GM19023 (cell line): ENCODE measurements around the gene AMOTL1.

ENCODE experiments used
- ATAC-seq: cut with Tn5 transposase; IDR thresholded peaks from one replicate; pipeline ENCODE4 v1.9.1; 2021; ENCODE audit warnings: mild to moderate bottlenecking, moderate library complexity; ENCODE audit not compliant: unreplicated experiment

AMOTL1 gene

DNA sequence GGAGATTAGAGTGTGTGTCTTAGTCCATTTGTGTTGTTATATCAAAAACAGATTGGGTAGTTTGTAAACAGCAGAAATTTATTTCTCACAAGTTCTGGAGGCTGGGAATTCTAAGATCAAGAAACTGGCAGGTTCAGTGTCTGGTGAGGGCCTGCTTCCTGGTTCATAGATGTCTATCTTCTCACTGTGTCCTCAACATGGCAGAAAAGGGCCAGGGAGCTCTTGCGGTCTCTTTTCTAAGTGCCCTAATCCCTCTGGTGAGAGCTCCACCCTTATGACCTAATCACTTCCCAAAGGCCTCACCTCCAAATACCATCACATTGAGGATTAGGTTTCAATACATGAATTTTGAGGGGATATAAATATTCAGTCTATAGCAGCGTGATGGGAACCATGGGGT is 25.5 kb upstream of the AMOTL1 start:
- no peak for ATAC-seq

DNA sequence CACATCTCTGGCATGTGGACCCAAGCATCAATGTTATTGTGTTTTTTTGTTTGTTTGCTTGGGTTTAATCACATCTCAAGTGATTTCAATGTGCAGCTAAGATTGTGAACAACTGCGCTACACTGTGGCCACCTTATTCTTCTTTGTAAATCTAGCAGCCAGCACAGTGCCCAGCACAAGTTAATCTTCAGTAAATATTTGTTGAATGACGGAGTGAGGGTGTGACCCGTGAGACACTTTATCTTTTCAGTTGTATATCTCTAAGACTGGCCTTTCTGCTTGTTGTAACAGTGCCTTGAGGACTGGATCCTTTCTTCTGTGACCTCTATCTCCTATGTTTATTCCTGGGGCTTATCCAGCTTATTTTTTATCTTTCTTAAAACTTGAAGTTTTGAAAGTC is 21.4 kb upstream of the AMOTL1 start:
- ATAC-seq = no peak

DNA sequence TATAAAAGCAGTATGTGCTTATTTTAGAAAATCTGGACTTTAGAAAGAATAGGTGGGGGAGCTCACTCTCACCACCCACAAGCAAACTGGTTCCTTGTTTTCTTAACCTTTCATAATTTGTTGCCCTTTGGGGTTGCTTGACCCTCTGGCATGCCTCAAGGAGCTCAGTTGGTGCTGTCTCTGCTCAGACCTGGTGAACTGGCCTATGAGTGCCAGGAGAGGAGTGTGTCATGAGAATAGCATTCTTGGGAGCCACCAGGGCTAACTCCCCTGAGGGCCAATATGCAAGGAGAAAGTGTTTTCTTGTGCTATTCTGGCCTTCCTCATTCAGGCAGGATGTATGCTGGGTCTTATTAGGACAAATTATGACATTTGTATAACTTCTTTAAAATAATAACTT is 21.0 kb upstream of the AMOTL1 start:
- no peak for ATAC-seq

DNA sequence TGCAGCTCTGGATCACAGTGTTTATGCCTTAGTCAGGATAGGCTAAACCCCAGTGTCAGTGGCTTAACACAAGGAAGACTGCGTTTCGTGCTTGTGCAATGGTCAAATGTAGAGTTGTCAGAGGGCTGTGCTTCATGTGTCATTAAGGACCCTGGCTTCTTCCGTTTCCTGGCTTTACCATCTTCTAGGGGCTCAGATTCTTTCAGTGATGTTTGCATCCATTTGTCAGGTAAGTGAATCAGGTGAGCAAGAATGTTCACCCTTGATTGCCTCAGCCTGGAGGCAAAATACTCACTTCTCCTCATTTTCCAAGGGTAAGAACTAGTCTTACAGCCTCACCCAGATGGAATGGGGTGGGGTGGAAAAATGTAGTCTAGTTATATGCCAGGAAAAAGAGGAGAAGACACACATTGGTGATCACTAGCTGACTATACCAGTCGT is 20.5 kb upstream of the AMOTL1 start:
- ATAC-seq = no peak

DNA sequence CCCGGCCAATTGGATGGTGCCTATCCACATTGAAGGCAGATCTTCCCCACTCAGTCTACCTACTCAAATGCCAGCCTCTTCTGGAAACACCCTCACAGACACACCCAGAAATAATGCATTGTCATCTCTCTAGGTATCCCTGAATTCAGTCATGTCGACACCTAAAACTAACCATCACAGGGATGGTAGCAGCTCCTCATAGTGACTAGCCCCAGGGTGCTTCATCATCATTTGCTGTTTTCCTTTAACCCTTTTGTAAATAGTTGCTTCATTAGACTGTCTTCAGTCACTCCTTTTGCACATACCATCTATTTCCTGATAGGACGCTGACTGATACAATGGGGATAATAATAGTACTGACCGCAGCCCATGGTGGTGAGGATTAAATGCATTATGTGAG is 18.8 kb upstream of the AMOTL1 start:
- ATAC-seq = no peak

DNA sequence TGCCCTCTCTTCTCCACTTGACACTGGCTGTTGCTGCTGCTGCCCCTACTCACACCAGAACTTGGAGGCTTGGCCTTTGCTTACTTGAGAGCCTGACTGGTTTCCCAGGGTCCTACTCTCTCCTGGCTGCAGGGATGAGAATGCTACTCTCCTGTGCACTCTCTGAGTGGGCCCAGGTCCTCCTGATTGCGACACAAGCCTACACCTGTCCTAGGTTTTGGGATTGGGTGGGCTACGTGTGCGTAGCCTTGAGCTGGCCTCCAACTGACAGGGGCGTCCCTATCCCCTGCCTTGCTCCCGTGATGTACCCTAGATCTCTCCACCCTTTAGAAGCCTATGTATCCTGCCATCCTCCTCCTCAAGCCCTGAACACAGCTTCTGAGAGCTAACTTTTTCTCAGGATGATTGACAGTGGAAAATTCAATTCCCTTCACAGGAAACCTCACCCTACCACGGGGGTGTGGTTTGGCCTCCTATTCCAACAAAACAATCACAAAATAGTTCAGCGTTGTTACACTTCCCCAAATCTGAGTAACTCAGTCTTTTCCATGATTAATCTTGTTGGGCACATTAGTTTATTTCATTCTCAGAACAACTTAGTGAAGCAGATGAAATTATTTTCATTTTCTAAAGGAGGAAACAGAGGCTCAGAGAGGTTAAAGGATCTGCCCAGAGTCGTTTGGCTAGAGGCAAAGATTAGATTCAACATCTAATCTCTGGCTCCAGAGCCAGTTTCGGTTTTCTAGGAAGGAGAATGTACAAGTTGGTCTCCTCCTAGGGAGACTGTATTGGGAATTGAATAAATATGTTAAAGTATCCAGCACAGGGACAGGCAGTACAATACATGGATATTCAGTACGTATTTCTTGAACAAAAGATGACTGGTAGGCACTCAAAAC is 17.6 kb upstream of the AMOTL1 start:
- no peak for ATAC-seq

DNA sequence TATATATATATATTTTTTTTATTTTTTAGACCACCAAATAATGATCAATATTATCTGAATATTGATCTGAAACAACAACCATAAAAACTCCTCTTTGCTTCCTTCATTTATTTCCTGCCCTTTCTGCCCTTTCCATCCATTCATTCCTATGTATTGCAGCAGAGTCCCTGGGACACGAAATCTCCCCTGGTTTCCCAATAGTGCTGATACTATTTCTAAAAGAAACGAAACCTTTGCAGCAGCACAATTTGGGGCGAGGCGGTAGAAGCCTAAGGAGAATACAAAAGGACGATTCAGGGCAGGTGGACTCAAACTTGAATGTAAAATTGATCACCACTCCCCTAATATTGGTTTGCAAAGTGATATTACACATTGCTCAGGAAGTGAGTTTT is 16.9 kb upstream of the AMOTL1 start:
- ATAC-seq = no peak

DNA sequence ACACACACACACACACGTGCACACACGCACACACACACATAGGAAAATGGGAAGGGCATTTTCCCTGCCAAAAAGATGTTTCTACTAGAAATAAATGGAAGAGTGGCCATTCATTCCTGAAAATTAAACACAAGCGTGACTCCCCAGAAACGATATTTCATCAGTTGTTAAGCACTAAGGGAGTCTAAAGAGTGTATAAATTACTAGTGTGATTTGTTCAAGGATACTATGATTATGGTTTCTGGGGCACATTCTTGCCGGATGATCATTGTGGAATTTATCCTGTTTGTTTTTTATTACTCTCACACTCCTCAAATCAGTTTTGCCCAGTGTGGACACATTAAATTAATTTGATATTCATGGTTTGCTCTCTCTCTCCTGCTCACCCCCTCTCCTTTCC is 16.4 kb upstream of the AMOTL1 start:
- no peak for ATAC-seq

DNA sequence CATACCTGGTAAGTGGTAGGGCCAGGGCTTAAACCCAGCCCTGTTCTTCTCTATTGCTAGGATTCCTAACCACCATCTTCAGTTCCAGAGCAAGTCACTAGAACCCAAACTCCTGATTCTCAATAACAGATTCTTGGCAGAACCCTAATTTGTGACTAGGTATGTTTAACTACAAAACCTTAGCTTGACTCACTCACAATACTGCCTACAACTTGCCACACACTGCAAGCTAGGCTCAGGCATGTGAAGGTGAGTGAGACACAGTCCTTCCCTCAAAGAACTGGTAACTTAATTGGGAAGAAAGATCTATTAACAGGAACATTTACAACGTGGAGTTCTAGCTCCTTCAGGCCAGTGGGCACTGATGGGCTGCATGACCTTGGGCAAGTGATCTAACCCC is 14.5 kb upstream of the AMOTL1 start:
- ATAC-seq = no peak

DNA sequence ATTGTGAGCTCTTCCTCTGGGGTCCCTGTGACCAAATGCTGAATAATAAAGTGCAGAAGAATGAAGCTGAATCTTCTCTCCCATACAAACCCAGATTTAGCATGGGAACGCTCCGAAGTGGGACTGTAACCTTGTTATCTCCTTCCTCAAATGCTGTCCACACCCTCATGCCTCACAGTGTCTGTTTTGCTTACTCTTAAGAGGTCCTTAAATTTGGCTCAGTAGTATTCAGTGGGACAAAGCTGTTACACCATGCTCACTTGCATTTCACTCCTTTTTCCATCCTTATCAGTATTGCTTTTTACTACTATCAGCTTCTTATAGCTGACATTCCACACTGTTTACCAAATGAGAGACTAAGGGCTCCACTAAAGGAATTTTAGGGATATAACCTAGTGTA is 13.8 kb upstream of the AMOTL1 start:
- ATAC-seq = no peak

DNA sequence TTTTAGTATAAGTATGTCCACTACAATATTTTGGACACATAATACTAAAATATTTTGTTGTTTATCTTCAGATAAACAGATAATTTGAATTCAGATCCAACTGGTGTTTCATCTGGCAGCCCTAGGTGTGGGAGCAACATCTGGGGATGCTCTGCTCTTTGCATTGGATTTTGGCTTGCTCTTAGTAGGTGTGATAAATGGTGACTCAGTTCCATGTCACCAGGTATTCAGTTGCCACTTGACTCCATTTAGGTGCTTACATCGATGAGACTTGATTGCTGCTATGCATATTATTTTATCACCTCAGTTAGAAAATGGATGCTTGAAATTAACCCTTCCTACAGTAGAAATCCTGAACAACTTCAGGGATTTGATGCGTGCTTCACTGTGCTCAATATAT is 13.3 kb upstream of the AMOTL1 start:
- ATAC-seq = no peak

DNA sequence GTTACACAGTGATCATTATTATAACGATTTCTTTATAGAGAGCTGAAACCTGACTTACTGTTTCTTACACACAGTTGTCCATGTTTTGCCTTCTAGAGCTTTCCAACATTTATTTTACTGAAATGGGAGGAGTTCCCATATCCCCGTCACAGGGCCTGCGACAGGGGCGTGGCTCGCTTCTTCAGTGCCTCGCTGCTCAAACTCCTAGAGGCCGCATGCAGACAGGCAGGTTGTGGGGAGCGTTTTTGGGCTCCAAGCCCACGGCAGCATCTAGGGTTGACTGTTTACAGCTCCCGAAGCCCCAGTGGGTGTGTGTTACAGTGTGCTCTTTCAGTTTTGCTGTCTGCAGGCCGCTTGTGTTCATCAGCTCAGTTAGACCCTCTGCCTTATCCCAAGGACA is 12.7 kb upstream of the AMOTL1 start:
- no peak for ATAC-seq

DNA sequence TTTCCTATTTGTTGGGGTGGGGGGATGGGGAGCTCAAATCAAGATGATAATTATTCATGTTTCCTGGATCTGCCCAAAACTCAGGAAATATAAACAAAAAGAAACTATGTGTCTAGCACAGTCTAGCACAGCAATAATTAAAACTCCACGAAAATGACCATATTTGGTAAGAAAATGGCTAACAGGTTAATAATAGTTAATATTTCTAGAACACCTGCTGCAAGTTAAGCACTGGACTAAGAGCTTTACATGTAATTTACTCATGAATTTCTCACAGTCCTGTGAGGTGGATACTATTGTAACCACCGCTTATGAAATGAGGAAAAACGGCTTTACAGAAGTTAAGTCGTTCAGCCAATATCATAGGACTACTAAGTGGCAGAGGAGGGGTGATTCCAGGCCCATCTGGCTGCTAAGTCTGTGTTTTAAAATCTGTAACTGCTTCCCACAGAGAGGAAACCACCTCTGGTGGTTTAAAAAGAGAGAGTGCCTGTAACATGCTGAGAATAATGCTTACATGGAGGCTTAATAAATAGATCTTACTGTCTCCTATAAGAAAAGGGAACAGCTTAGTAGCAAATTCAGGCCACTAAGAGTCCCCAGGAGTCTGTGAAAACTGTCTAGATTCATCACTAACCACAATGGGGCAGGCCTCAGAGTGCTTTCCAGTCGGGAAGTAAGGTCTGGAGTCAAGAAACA is 11.0 kb upstream of the AMOTL1 start:
- no peak for ATAC-seq

DNA sequence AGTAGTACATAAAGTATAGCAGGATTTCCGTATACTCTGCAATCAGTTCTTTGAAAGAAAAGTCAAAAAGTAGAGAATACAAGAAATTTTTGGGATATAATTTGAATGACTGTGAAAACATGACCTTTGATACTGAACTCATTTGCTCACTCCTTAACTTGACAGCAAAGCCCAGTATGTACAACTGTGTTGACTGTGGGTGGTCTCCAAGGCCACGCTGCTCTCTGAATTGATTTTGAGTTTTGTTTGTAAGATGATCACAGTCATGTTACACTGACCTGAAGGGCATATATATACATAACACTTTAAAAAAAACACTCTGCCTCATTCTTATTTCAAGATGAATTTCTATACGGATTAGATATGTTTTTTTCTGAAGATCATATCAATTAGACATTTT is 9.5 kb upstream of the AMOTL1 start:
- ATAC-seq = no peak

DNA sequence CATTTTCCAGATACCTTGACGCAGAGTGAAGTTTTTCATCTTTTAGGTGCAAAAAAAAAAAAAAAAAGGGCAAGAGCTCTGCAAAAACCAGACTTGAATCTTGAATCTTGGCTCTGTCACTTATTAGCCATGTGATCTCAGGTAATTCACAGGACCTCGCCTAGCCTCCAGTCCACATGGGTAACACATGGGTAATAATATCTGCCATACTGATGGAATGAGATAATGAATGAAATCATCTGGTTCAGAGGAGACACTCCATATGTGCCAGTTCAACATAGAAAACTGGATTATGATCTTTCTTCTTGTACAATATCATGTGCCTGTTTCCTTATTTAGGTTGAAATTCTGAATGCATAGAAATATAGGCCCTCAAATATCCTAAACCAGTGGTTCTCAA is 8.6 kb upstream of the AMOTL1 start:
- ATAC-seq = no peak

DNA sequence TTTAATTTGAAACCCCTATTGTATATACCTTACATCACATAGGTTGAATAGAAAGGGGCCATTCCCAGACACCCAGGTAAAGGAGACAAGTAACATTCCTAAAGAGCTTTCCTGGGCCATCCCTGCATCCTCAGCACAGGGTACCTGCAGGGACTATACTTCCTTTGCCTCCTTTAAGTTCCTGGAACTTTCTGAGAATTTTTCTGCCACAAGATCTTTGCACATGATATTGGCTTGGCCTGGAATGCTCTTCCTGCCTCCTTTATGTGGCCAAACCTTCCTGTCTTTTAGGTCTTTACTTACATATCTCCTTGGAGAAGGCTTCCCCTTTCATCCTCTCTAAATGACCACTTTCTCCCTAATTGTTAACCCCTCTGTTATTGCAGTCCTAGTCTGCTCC is 7.9 kb upstream of the AMOTL1 start:
- ATAC-seq = no peak

DNA sequence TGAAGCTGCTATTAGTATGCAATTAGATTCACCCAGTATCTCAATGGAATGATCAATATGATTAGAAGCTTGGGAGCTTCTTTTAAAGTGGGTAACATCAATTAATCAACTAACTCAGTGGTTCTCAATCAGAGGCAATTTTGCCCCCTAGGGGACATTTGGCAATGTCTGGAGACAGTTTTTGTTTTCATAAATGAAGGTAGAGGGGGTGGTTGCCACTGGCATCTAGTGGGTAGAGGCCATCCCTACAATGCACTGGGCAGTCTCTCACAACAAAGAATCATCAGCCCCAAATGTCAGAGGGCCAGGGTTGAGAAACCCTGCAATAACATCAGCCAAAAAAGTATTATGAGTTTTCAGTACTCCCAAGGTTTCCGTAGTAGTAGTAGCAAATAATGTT is 5.9 kb upstream of the AMOTL1 start:
- ATAC-seq = no peak

DNA sequence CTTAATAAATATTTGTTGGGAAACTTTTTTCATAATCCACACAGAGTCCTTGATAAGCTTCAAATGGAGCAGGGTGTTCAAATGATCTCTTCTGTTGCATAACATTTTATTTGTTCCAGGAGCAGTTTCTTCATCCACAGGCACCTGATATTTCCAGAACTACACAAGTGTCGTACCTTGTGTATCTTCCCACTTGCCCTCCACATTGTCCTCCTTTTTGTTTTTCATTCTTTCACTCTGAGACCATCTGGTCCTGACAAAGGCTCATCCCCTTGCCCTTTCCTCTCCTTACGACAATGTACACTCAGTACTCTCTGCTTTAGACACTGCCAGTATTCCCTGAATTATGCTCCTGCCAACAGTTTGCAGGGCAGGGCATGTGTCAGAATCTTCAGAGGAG is 5.2 kb upstream of the AMOTL1 start:
- ATAC-seq = no peak

DNA sequence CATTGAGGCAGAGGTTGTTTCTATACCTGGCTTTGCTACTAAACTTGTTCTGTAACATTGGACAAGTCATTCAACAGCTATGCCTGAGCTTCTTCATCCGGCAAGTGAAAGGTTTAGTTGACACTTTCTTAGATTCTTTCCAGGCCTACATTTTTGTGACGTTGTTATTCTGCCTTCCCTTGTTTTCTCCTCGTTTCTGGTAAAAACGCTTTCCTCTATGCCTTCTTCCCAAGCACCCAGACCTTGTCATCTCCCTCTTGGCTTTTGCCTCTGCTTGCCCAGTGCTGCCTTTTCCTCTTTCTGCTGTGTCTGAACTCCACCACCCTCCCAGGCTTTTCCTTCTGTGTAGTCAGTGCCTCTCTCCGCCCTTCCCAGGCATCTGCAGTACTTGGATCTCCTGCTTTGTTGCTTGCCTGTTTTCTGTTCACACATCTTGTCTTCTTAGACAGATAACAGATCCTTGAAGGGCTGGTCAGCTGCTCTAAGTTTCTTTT is 1.4 kb upstream of the AMOTL1 start:
- ATAC-seq = no peak

DNA sequence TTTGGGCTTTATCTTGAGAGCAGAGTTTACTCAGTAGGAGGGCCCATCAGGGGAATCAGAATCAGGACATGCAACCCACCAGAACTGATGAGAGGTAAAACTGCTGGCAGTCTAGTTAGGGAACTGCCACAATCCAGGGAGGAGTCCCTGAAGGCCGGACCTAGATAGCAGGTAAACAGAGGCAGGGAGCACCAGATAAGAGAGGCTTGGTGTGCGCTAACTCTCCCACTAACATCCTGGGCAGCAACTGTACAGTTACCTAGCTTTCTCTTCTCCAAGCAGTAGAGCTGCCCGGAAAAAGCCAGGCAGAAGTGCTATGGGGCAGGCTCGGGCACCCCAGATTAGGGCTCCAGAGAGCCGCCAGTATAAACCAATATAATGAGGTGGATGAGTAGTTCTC is 865 bp upstream of the AMOTL1 start:
- no peak for ATAC-seq

DNA sequence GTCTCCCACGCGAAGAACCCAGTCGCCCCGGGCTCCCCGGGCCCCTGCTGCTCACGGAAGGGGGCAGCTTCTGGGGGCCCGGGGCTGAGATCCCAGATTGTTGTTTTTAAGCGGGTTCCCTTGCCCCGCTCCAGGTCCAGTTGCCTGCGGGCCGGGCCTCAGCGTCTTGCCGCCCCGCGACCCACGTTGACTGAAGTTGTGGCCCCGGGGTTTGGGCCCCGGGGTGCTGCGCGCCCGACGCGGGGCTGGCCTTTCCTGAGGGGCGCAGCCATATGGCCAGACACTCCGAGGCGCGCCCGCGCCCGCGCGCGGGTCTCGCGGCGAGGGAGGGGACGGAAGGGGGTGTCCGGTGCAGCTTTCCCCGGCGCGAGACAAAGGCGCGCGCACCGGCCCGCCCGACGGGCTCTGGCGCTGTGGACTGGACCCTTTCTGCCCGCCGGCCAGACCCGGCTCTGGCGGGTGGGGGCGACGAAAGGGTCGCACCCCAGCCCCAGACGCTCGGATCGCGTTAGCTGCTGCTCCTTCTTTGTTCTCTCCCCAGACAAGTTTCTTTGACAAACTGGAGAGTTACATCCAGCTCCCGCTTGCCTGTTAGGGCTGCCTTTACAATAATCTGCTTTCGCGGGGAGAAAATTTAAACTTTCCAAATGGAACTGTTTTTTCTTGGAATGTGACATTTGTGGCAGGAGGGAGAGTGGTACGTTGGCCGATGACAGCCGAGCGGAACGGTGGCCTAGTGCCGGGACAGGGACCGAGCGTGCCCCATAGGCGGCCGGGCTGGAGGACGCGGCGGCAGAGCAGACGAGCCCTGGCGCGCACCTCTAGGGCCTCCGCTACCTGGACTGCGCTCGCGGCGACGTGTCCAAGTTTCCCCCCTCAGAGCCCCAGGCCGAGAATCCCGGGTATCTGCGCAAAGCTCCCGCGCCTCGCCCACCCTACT is 716 bp downstream of the AMOTL1 start:
- peak; percentile 31 for ATAC-seq
